Measurements from ENCODE around the gene BZW2.

DNA sequence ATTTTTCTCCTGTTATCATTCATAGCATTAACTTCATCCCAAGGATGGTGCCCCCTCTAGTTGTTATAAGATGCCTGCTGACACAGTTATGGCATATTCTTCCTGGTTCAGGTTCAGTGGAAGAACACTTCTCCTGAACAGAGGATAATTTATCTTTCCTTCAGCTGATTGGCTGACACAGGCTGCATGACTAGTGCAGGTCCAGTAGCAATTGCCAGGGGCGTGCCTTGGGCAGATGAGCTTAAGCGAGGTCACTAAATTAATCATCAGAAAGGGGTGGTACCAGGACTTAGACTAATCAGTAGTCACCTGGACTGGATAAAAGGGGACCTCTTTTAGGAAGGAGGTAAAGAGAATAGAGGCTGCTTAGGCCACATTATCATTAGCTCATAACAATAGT, 42.3 kb downstream of the BZW2 start:
- TF ChIP-seq, protein P1, sequence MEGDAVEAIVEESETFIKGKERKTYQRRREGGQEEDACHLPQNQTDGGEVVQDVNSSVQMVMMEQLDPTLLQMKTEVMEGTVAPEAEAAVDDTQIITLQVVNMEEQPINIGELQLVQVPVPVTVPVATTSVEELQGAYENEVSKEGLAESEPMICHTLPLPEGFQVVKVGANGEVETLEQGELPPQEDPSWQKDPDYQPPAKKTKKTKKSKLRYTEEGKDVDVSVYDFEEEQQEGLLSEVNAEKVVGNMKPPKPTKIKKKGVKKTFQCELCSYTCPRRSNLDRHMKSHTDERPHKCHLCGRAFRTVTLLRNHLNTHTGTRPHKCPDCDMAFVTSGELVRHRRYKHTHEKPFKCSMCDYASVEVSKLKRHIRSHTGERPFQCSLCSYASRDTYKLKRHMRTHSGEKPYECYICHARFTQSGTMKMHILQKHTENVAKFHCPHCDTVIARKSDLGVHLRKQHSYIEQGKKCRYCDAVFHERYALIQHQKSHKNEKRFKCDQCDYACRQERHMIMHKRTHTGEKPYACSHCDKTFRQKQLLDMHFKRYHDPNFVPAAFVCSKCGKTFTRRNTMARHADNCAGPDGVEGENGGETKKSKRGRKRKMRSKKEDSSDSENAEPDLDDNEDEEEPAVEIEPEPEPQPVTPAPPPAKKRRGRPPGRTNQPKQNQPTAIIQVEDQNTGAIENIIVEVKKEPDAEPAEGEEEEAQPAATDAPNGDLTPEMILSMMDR (IDR thresholded peaks at IDR 0.05), result no peak
- no peak for TF ChIP-seq POLR2AphosphoS5 (IDR thresholded peaks at IDR 0.05)

All from transverse colon (tissue), 4 donors.